GM19463 (cell line): ENCODE data around the gene OR13J1.

Experiments
- ATAC-seq: cut with Tn5 transposase; IDR thresholded peaks from one replicate; pipeline ENCODE4 v1.9.1; 2021; ENCODE audit warnings: mild to moderate bottlenecking, moderate library complexity; ENCODE audit not compliant: unreplicated experiment

OR13J1 gene

GRCh38 chr9:35859990-35860339 lies 10.2 kb downstream of the OR13J1 start:
- no peak for ATAC-seq

GRCh38 chr9:35859310-35859989 lies 10.8 kb downstream of the OR13J1 start:
- ATAC-seq = no peak

DNA sequence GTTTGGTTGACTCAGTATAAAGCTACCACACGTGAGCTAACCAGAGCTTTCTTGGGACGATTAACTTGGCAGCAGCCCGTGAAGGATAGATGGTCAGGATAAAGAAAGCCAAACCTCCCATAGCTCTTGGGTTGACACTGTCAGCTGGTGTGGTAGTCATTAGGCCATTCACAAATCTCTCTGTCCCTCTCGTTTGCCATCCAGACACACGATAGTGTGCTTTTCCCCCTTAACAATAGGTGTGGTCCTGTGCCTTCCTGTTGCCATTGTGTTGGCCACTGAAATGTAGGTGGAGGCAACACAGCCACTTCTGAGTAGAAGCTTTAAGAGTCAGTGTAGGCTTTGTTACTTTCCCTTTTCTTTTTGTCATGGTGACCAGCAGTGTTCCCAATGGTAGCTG lies 11.7 kb downstream of the OR13J1 start:
- no peak for ATAC-seq

DNA sequence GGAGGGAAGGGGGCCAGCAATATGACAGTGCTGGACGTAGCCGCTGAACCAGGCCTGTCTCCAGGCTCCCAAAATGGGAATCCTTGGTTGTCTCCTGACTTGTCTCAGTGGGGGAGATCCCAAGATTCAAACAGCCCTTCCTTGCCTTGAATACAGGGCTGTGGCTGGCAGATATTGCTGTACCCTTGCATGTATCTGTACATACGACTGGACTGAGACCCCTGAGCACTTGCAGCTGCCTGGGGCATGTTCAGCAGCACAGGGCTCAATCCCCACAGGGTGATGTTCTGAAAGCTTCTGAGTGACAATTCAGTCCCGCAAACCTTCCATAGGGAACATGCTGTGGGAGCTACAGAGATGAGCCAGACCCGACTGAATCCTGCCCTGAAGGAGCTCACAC lies 13.3 kb downstream of the OR13J1 start:
- ATAC-seq = no peak

- no peak for ATAC-seq
Observed at GRCh38 chr9:35856206-35856605, 14.0 kb downstream of the OR13J1 start.

- no peak for ATAC-seq
Observed at GRCh38 chr9:35854091-35854762, 16.0 kb downstream of the OR13J1 start.

DNA sequence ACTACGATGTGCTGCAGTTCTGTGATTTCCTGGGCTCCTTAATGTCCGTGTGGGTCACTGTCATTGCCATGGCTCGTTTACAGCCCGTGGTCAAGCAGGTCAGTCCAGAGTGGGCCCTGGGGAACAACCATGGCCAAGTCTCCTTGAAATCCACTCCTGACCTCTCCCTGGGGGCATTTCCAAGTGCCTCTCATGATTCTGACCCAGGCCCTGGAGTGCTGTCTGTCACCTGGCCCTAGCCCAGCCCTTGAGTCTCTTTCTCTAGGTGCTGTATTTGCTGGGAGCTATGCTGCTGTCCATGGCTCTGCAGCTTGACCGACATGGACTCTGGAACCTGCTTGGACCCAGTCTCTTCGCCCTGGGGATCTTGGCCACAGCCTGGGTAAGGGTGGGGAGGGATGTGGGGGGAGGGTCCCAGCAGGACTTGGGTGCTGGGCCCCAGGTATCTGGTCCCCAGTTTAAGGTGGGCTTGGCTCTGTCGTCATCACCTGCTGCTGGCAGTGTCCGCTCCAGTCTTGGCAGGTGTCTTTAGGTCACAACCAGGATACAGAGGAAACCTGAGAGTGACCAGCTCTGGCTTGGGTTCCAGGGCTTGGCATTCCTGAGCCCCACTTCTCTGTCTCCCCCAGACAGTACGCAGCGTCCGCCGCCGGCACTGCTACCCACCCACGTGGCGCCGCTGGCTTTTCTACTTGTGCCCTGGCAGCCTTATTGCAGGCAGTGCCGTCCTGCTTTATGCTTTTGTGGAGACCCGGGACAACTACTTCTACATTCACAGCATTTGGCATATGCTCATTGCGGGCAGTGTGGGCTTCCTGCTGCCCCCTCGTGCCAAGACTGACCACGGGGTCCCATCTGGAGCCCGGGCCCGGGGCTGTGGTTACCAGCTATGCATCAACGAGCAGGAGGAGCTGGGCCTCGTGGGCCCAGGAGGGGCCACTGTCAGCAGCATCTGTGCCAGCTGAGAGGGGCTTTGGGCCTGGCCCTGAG lies 17.0 kb downstream of the OR13J1 start:
- no peak for ATAC-seq

- ATAC-seq = no peak
Observed at GRCh38 chr9:35852267-35852815, 17.9 kb downstream of the OR13J1 start.

DNA sequence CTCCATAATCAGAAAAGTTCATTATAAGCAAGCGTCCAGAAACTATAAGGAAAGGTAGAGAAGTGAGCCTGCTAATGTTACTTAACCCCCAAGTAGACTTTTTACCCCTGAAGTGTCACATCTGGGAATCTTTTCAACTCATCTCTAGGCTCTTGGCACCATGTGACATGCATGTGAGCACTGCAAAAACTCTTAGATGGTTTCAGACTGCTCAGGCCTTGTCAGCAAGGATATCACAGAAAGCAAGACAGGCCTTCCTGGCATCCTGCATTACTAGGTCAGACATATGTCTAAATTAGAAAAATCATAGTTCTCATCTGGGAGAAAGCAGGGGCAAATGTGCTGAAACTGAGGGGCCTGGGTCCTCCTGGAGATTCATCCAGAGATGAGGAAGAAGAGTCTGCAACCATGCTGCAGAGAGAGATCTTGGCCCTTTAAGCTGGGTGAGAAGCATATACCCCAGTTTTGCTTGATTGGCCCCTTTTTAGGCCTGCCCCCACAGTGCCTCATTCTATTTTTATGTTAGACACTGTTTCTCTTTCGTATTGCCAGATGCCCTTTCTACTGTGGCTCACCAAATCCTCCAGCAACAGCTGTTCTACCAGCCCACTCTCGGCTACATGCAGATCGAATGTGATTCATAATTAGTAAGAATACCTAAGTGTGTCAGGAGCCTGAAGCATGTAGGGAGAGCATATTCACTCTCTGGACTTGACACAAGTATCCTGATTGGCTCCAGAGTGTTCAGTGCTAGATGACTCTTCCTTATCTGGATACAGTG lies 22.2 kb downstream of the OR13J1 start:
- peak; percentile 95 for ATAC-seq

GRCh38 chr9:35845824-35846771 lies 24.1 kb downstream of the OR13J1 start:
- no peak for ATAC-seq

- no peak for ATAC-seq
Observed at GRCh38 chr9:35844628-35845270, 25.5 kb downstream of the OR13J1 start.

DNA sequence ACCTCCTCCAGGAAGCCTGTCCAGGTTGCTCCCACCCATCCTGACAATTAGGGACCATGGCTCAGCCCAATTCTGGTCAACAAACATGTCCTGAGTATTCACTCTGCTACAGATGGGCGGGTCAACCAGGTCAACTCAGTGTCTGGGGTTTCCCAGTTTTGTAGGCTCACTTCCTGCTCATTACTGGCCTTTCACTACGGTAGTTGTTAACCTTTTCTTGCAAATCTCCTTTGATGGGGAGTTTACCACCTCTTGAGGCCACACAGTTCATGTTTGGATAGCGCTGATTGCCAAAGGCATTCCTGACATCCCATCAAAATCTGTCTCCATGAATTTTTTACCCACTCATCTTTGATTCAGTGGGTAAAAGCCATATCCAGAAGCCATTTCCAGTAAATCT lies 27.4 kb downstream of the OR13J1 start:
- peak; percentile 83 for ATAC-seq

GRCh38 chr9:35842020-35842745 lies 28.0 kb downstream of the OR13J1 start:
- no peak for ATAC-seq

DNA sequence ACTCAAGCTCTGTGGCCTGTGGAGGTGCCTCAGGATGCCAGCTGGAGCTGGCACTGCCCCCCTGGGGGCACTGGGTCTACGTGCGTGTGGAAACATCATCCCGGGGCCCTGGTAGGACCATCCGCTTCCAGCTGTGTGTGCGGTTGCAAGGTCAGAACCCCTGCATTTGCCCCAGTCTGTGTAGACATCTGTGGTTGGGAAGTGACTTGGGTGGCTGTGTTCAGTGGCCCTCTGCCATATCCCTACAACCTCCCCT lies 28.6 kb downstream of the OR13J1 start:
- no peak for ATAC-seq

- ATAC-seq = no peak
Observed at GRCh38 chr9:35840881-35841644, 29.1 kb downstream of the OR13J1 start.

GRCh38 chr9:35839926-35840325 lies 30.3 kb downstream of the OR13J1 start:
- no peak for ATAC-seq

DNA sequence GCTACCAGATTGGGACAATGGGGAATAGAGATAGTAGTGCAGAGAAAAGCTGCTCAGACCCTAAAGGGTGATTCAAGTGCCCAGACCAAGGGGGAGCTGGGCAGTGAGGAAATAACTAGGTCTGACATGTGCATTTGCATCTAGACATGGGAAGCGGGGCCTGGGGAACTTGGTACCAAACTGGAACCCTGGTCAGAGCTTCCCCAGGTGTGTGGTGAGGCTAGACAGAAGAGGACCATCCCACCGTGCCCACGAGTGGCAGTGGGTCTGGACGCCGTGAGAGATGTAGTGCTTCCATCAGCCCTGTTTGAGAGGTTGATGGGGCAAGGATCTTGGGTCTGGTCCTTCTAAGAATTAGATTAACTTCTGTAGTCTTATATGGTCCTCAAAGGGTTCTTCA lies 33.6 kb downstream of the OR13J1 start:
- no peak for ATAC-seq

GRCh38 chr9:35835766-35836165 lies 34.4 kb downstream of the OR13J1 start:
- no peak for ATAC-seq
